ENCODE measurements around the gene SKIDA1.

The SKIDA1 gene

GRCh38 chr10:21511946-21512572, 13.4 kb downstream of the SKIDA1 start:
- ChIA-PET CTCF (interaction anchor here (0.6 kb wide), 1 partner anchor 1554 kb away, joined by 3 read pairs; no protein-coding TSS in a partner anchor), POLR2A (no interaction called here)
- TF ChIP-seq BCL6B (tag by site-specific recombination; IDR thresholded peaks at IDR 0.05) (no peak), ZNF670 (tag by site-specific recombination; IDR thresholded peaks at IDR 0.05; ENCODE audit: low read depth) (no peak), ZNF366 (tag by site-specific recombination; conservative IDR thresholded peaks at IDR 0.05) (no peak), GLIS1 (tag by site-specific recombination; IDR thresholded peaks at IDR 0.05) (no peak), ZNF660 (tag by site-specific recombination; IDR thresholded peaks at IDR 0.05) (peak; percentile 49; the same call in 1 of the 2 replicates), ZNF624 (tag by site-specific recombination; IDR thresholded peaks at IDR 0.05) (no peak), ZNF449 (tag by site-specific recombination; IDR thresholded peaks at IDR 0.05) (peak; percentile 37; the same call in 1 of the 2 replicates), SCRT1 (tag by site-specific recombination; IDR thresholded peaks at IDR 0.05; ENCODE audit: borderline replicate concordance) (no peak)
- Histone ChIP-seq H3K4me3 (ENCODE audit: low read depth, low read length) (no peak overlapping the region), H3K9me3 (ENCODE audit: control insufficient read depth, insufficient read depth, low read depth, low read length) (no peaks in the 10 kb centered on the region), H3K36me3 (ENCODE audit: control insufficient read depth in 2 of 2, insufficient read depth in 1 of 2, low read length in 2 of 2) (no peaks in the 10 kb centered on the region), H3K27ac (ENCODE audit: extremely low read depth, low read depth, low read length) (no peak overlapping the region), H3K4me1 (ENCODE audit: control insufficient read depth, insufficient read depth, low read length) (peaks cover 27% of the 10 kb centered on the region)

GRCh38 chr10:21511095-21511570, 14.3 kb downstream of the SKIDA1 start:
- Histone ChIP-seq H3K27ac (ENCODE audit: extremely low read depth, low read depth, low read length) (no peak overlapping the region), H3K4me3 (ENCODE audit: low read depth, low read length) (no peak overlapping the region), H3K4me1 (ENCODE audit: control insufficient read depth, insufficient read depth, low read length) (peaks cover 27% of the 10 kb centered on the region), H3K9me3 (ENCODE audit: control insufficient read depth, insufficient read depth, low read depth, low read length) (no peaks in the 10 kb centered on the region), H3K36me3 (ENCODE audit: control insufficient read depth in 2 of 2, insufficient read depth in 1 of 2, low read length in 2 of 2) (no peaks in the 10 kb centered on the region)
- POLR2A ChIA-PET: no interaction called here
- CTCF ChIA-PET: no interaction called here
- TF ChIP-seq PRDM6 (tag by site-specific recombination; IDR thresholded peaks at IDR 0.05) (0 out of 2 replicates have a peak, but pooled peaks have one; percentile 42), KLF17 (tag by site-specific recombination; IDR thresholded peaks at IDR 0.05) (no peak), PRDM4 (tag by site-specific recombination; IDR thresholded peaks at IDR 0.05) (peak; percentile 54; the same call in 1 of the 2 replicates)
